Ammon's horn (tissue), 1 donor: Measurements from ENCODE around the gene BAIAP2.

Source experiments
- DNase-seq: peaks from one replicate; pipeline ENCODE4 v3.0.0-alpha.2; 2016; ENCODE audit warnings: low spot score

BAIAP2 gene

GRCh38 chr17:81086789-81087551 lies 52.0 kb downstream of the BAIAP2 start:
- no peak for DNase-seq

GRCh38 chr17:81090361-81091136 lies 55.6 kb downstream of the BAIAP2 start:
- no peak for DNase-seq

GRCh38 chr17:81091154-81091553 lies 56.2 kb downstream of the BAIAP2 start:
- DNase-seq, result no peak

- no peak for DNase-seq
Observed at GRCh38 chr17:81091774-81092517, 57.0 kb downstream of the BAIAP2 start.

- no peak for DNase-seq
Observed at GRCh38 chr17:81092518-81093095, 57.7 kb downstream of the BAIAP2 start.

GRCh38 chr17:81093619-81094508 lies 58.9 kb downstream of the BAIAP2 start:
- no peak for DNase-seq

GRCh38 chr17:81094509-81095382 lies 59.8 kb downstream of the BAIAP2 start:
- peak; percentile 91 for DNase-seq

- DNase-seq, result no peak
Observed at GRCh38 chr17:81095383-81095762, 60.4 kb downstream of the BAIAP2 start.

- DNase-seq, result no peak
Observed at GRCh38 chr17:81096741-81097133, 61.8 kb downstream of the BAIAP2 start.

GRCh38 chr17:81097134-81097942 lies 62.4 kb downstream of the BAIAP2 start:
- peak; percentile 83 for DNase-seq

- DNase-seq, result no peak
Observed at GRCh38 chr17:81097943-81098308, 63.0 kb downstream of the BAIAP2 start.

- DNase-seq, result no peak
Observed at GRCh38 chr17:81099888-81100287, 64.9 kb downstream of the BAIAP2 start.

- no peak for DNase-seq
Observed at GRCh38 chr17:81100668-81101067, 65.7 kb downstream of the BAIAP2 start.

GRCh38 chr17:81101614-81102306 lies 66.8 kb downstream of the BAIAP2 start:
- peak; percentile 84 for DNase-seq

- DNase-seq, result no peak
Observed at GRCh38 chr17:81102352-81102751, 67.4 kb downstream of the BAIAP2 start.

- no peak for DNase-seq
Observed at GRCh38 chr17:81102869-81103268, 67.9 kb downstream of the BAIAP2 start.

GRCh38 chr17:81103379-81103778 lies 68.4 kb downstream of the BAIAP2 start:
- no peak for DNase-seq

GRCh38 chr17:81106716-81107115 lies 71.8 kb downstream of the BAIAP2 start:
- no peak for DNase-seq

- DNase-seq, result no peak
Observed at GRCh38 chr17:81108220-81108619, 73.3 kb downstream of the BAIAP2 start.
